OCI-M2 (cell line): ENCODE measurements around the gene RPGRIP1L.

Experiments used
- DNase-seq: peaks from one replicate; lab custom pipeline; 2025; ENCODE audit not compliant: unreplicated experiment; lab: John Stamatoyannopoulos, UW

The RPGRIP1L gene

DNA sequence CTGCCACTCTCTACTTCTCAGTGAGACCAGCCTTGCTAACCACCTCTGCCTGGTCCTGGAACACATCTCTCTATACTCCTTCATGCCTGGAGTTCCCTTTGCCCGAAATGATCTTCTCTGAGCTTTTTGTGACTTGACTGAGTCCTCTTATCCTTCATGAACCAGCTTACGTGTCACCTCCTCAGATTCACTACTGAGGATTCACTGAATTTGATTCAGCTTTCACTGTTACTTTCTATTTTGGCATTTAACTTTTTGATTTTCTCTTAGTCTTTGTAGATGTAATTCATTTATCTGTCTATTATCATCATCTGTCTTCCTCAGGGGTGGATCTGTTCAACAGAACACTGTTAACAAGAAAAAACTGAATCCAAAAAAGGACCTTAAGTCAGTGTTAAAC is 95.6 kb downstream of the RPGRIP1L start:
- DNase-seq = no peak

DNA sequence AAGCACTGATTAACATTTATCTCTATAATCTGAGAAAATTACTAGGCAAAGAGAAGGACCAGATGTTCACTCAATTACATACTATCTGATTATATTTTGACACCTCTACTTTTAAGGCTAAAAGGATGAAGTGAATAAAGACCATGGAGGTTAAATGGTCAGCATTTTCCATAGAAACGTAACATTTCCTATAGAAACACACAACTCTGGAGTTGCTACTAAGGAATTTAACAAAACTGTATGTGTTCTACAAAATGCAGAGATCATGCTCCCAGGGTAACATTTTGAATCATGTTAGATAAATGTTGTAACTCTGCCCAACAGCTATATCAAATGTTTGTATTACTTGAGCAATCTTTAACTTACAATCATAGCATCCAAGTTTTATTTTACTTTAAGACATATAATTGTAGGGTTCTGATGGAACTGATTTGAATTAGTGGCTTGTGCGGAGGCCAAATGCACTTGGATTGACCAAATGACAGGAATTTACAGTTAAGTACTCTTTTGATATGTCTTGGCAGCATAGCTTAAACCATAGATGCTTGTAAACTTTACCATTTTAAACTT is 97.7 kb downstream of the RPGRIP1L start:
- DNase-seq = no peak

DNA sequence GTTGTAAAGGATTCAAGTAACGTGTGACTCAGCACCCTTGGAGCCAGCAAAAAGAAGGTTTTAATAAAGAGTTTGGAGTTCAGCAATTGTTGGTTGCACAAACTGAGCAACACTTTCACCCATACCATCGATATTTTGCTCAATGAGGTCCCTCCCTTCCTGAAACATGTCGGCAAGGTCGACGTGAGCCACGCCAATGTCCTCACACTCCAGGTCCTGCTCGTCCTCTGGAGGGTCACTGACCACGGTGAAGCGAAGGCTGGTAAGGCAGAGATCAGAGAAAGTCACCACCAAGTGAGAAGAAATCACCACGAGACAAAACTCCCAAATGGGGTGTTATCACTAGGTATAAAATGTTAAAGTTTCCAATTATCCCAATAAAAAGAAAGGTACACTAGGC is 98.3 kb downstream of the RPGRIP1L start:
- no peak for DNase-seq

DNA sequence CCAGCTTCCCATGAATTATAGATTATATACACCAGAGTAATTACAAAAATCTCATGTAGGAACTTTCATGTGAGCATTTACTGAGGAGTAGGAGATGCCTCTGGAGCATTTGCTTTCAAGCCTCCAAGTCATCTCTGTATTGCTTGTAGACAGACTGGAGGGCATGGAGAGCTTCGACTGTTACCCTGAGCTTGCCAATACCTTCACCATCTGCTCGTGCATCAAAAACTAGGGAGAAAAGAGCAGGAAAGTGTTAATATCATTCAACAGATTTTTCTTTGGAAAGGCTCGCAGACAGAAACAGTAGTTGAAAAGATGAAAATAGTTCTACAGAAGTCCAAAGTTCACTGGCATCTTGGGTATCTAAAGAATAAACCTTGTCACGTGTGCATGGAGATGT is 101.7 kb downstream of the RPGRIP1L start:
- no peak for DNase-seq

DNA sequence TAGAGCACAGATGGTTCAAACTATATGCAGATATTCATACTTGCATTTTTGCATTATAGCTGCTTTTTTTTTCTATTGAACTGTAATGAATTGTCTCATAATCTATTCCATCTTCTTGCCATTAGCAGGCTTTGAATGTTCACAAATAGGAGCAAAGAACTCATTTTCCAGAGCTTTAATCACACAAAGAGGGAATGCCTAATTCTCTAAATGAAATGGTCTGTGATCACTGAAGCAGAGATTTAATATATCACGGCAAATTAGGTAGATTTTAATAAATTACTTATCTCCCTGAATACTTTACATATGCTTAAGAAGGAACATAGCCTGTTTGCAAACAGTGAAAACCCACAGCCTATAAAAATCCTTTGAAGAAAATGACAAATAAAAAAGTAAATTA is 103.0 kb downstream of the RPGRIP1L start:
- DNase-seq = no peak

DNA sequence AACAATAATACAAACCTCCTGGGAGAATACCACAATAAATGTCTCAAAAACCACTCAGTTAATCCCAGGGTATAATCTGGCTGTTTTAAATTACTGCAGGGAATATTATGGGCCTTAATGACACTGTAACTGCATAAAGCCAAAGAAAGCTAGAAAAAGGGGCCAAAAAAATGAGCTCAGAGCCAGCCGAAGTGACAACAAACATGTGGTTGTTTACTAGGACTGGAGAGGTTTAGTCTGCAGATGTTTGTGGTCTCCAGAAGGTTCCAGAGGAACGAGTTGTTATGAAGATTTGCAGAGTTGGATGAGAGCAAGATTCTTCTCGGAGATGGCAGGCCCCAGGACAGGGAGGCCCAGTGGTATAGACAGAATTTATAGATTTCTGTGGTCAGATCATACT is 103.5 kb downstream of the RPGRIP1L start:
- no peak for DNase-seq

DNA sequence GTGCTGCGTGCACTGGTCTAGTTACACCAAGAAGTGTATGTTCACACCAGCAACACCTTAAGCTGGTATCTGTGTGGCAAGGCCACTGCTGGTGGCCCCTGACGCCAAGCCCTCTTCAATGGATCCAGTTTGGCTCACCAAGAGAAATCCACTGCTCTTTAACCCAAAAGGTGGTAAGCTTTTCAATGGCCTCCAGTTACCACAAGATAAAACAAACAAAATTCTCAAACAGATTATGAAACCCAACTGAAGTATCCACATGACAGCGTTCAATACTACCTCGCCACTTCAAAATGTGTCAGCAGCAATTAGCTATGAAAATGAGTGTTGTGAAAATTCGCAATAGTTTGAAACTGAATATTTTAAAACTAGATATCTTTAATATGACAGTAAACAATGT is 104.1 kb downstream of the RPGRIP1L start:
- DNase-seq = no peak

DNA sequence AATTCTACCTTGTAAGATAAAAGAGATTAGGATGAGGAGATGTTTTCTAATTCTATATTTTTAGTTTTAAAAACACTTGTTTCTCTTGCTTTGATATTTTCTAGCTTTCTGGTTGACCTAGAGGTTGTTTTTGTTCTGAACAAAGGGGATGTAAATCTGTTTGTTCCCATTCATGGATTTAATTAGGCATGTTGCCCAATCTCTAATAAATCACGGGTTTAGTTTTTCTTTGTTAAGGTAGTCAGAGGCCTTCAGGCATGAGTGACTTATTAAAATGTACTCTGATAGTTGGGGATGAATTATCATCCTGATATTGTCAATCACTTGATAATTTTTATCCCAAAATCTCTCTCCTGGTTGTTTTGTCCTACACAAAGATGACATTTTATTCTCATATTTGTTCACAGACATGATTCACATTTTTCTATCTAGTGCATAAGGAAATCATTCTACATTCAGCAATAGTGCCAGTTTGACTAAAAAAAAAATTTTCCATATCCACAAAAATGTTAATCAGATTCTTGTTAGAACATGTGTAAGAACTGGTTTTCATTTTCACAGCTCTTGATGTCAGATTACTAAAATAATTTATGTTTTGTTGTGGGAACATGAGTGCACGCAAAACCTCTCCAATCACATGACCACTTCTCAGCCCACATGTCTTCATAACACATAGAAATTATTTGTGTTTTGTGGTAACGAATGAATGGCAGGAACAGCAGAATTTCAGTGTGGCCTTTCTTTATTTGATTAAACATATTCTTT is 105.0 kb downstream of the RPGRIP1L start:
- no peak for DNase-seq

DNA sequence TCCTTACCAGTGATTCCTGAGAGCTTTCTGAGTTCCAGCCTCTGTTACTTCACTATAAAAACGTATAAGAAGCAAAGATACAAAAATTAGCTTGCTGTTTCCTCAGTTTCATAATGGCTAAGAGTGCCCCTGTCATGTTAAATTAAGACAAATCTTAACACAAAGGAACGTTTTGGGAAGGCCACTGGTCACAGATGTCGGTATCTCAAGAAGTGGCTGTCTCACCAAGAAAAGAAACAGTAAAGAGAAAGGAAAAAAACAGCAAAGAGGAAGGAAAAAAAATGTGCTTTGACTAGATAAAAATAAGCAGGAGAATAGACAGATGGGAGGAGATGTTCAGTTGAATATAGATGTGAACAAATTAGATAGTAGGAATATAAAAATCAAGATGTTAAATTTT is 105.9 kb downstream of the RPGRIP1L start:
- DNase-seq = no peak

DNA sequence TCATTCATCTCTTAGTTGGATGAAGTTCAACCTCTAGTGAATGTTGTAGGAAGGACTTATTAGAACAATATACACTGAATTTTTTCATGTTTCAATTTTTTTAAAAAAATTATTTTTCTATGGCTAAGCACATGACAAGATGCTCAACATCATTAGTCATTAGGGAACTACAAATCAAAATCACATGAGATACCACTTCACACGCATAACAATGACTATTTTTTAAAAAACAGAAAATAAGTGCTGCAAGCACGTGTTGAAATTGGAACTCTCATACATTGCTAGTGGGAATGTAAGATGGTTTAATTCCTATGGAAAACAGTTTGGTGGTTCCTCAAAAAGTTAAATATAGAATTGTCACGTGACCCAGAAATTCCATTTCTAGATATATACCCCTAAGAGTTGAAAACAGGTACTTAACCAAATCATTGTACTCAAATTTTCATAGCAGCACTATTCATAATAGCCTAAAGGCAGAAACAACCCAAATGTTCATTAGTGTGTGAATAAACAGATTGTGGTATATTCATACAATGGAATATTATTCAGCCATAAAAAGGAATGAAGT is 115.5 kb downstream of the RPGRIP1L start:
- no peak for DNase-seq

DNA sequence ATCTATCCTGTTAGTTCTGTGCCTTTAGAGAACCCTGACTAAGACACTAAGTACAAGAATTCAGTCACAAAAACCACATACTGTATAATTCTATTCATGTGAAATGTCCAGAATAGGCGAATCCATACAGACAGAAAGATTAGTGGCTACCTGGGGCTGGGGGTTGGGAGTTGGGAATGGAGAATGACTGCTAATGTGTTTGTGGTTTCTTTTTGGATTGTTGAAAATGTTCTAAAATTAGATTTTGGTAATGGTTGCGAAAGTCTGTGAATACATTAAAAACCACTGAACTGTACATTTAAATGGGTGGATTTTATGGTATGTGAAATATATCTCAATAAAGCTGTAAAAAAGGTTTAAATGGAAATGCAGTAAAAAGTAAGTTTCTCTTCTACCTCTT is 120.3 kb downstream of the RPGRIP1L start:
- no peak for DNase-seq

DNA sequence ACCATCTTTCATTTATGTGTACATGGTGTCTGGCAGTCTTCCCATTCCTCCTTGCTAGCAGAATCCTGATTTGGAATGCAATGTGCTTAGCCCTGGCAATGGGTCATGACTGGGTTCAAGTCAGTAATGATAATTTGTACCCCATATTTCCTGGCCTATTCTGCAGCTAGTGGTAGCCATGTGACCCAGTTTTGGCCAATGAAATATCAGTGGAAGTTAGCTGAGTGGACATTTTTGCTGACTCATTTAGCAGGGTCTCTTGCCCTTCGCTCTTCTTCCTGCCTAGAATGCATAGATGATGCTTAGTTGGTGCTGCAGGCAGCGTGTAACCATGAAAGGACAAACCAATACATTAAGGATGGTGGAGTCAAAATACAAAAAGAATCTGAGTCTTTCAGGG is 121.9 kb downstream of the RPGRIP1L start:
- no peak for DNase-seq

DNA sequence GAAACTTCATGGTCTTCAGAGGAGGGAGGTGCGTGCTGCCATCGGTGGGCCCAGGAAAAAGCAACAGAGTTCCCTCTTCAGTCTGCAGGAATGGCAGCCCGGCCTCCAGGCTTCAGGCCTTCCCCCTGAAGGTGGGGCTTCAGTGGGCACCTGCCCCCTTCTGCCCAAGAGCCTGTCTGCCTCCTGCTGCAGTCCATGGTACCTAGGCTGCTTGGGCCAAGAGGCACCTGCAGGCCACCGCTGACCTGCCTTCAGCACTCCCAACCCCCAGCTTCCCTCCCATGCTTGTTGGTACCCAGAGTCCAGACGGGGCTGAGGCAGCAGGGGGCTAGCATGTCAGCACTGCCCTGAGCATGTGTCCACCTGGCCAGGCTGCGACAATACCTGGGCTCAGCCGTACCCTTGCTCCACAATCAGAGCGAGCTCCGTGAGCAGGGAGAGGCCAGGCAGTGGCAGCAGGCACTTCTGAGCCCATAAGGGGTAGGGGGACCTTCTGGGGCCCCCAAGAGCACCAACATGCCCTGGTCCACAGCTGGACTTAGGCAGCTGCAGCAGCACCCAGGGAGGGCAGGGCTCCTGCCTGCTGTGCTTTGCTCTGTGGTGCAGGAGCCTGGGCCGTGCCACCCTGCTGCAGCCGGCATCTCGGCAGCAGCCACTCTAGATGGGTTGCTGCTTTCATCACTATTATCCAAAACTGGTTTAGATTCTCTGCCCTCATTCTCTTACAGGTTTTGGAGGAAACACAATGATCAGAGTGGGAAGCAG is 123.4 kb downstream of the RPGRIP1L start:
- DNase-seq = no peak

DNA sequence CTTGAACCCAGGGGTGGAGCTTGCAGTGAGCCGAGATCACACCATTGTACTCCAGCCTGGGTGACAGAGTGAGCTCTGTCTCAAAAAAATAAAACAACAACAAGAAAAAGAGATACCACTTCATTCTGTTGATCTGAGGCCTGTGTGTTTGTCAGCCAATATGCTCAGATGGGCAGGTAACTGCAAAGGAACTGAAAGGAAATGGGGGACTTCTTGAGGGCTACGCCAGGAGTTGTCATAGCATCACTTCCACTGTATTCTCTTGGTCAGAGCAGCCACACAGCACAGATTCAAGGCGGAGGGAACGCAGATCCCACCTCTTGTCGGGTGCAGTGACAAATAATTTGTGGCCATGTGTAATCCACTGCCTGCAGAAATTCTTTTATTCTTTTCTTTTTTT is 126.8 kb downstream of the RPGRIP1L start:
- DNase-seq = no peak

DNA sequence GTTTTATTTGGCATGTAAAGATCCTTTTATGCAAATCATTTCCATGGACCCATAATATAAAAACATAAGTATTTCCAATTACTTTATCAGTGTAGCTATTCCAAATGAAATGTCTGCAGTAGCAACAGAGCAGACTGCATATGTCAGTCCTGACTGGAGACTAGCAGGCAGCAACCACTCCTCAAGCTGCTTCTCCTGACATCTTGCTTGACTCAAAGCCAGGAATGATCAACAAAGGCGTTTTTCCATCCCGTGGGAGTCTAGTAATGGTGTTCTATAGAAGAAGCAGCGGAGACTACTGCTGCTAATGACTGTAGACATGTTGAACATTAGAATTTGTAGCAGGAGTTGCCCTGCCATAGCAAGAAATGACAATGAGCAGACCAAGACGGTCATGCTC is 127.4 kb downstream of the RPGRIP1L start:
- DNase-seq = no peak

DNA sequence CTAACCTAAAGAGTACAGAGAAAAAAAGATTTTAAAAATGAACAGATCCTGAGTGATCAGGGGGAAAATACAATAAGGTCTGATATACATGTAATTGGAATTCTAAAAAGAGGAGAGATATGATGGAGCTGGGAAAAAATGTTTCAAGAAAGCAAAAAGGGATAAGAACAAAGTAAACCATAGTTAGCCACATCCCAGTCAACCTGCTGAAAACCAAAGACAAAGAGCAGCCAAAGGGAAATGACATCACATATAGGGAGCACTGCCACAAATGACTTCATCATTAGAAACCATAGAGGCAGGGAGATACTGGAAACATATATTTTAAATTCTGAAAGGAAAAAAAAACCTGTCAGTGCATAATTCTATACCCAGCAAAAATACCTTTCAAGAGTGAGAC is 131.9 kb downstream of the RPGRIP1L start:
- no peak for DNase-seq

DNA sequence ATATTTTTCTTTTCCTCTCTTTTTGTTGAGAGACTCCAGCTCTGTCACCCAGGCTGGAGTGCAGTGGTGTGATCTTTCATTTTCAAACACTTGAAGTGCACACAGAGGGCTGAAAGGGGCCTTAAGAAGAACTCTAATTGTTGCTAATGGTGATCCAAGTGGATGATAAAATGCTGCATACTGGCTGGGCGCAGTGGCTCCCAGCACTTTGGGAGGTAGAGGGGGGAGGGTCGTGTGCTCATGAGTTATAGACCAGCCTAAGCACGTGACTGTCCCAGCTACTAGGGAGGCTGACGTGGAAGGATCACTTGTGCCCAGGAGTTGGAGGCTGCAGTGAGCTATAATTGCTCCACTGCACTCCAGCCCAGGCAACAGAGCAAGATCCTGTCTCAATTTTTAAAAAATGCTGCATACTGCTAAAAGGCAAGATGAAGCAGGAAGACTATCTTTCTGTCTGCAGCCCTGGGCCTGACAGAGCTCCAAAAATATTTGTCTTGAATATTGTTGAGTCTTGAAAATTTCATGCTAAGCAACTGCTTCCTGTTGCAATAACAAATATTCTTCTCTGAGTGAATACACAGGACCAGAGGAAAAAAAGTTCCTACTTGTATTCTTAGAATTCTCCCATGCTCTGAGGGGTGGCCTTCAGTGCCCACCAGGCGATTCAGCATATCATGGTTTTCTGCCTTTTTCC is 137.0 kb downstream of the RPGRIP1L start:
- DNase-seq = no peak

DNA sequence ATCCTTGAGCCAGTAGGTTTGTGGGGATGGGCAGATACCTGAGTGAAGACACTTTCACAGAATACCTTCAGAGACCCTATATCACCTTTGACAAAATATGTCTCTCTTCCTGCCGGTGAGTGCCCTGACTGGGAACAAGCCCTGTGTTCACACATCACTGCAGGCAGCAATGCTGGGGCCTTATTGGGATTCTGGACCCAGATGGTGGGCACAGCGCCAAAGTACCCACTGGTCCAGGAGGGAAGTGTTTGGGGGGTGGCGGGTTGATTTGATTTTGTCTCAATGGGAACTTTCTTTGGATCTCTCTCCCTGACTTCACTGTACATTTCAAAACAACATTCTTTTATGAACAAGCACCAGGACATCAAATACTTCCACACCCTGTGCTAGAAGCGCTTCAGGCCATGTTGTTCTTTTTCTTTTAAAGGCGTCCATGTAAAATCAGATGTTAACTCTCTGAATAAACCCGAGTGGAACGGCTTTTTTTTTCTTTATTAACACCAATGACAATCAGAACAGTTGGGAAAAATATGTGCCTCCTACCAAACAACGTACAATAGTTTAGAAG is 138.3 kb downstream of the RPGRIP1L start:
- no peak for DNase-seq

DNA sequence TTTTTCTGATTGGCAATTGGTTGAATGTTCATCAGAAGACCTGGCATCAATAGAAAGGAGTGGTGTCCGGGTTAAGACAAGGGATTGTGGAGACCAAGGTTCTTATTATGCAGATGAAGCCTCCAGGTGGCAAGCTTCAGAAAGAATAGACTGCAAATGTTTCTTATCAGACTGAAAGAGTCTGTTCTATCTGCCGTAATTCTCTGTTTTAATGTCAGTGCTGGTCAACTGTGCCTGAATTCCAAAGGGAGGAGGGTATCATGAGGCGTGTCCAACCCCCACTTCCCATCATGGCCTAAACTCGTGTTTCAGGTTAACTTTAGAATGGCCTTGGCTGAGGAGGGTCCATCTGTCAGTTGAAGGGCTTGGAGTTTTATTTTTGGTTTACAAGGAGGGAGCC is 140.2 kb downstream of the RPGRIP1L start:
- DNase-seq = no peak

DNA sequence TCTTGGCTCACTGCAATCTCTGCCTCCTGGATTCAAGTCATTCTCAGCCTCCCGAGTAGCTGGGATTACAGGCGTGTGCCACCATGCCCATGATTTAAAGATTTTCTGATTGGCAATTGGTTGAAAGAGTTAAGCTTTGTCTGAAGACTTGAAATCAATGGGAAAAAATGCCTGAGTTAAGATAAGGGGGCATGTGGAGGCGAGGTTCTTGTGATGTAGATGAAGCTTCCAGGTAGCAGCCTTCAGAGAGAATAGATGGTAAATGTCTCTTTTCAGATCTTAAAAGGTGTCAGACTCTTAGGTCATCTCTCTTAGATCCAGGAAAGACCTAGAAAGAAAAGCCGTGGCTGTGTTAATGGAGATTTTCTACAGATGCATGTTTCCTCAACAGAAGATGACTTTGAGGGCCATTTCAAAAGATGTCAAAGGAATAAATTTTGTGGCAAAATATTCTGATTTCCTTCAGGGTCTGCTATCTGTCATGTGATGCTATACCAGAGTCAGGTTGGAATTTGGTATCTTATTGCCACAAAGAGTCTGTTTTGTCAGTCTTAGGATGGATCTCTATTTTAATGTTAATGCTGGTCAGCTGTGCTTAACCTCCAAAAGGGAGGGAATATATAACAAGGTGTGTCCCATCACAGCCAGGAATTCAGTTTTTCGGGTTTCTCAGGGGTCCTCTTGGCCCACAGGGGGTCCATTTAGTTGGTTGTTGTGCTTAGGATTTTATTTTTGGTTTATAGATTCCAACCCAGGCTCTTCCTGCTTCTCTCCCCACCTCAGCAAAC is 142.4 kb downstream of the RPGRIP1L start:
- DNase-seq = no peak
